Measurements from ENCODE around the gene PARP12. TPM values are rescaled to one million over a fixed set of nuclear protein-coding genes. Genes with fewer than 3 reads are reported as not detected.
A peak's percentile ranks its signal among the peaks of the same experiment; 100 is the strongest.

PARP12 gene
- total and polyA plus RNA-seq, 2 of the 13 experiments (the other 11 are each of a cell fraction or from before 2014, with no cell fraction given), result 15.5 to 35.2 TPM

GRCh38 chr7:140045697-140046096 is 17.1 kb downstream of the PARP12 start (continued):
- TF ChIP-seq MAFK (conservative IDR thresholded peaks at IDR 0.05 in 1 of 2, IDR thresholded peaks at IDR 0.05 in 1 of 2; ENCODE audit: low read length in 2 of 2) (no peak), KDM6A (CRISPR knock-in tag; IDR thresholded peaks at IDR 0.05; ENCODE audit: low read depth) (no peak), HNF1B (CRISPR knock-in tag; IDR thresholded peaks at IDR 0.05) (0 out of 2 replicates have a peak, but pooled peaks have one; percentile 28), FOXK1 (CRISPR knock-in tag; IDR thresholded peaks at IDR 0.05; ENCODE audit: borderline replicate concordance, low read depth) (peak; percentile 29; the same call in 1 of the 2 replicates), ZNF430 (CRISPR knock-in tag; IDR thresholded peaks at IDR 0.05) (no peak), ZMYM3 (CRISPR knock-in tag; IDR thresholded peaks at IDR 0.05) (no peak), ARID5B (CRISPR knock-in tag; IDR thresholded peaks at IDR 0.05) (peak; percentile 40), HBP1 (CRISPR knock-in tag; IDR thresholded peaks at IDR 0.05; ENCODE audit: low read depth) (no peak), FOXP1 (IDR thresholded peaks at IDR 0.05) (no peak), FOXP1 (CRISPR knock-in tag; IDR thresholded peaks at IDR 0.05) (peak; percentile 40; the same call in 1 of the 2 replicates), MEF2D (CRISPR knock-in tag; IDR thresholded peaks at IDR 0.05) (0 out of 2 replicates have a peak, but pooled peaks have one; percentile 21), FOXP4 (CRISPR knock-in tag; IDR thresholded peaks at IDR 0.05) (peak; percentile 51), ZNF317 (CRISPR knock-in tag; IDR thresholded peaks at IDR 0.05) (peak; percentile 54; the same call in 1 of the 2 replicates), SOX13 (IDR thresholded peaks at IDR 0.05) (no peak), SOX13 (CRISPR knock-in tag; conservative IDR thresholded peaks at IDR 0.05 in 1 of 2, IDR thresholded peaks at IDR 0.05 in 1 of 2) (peak in 1 of 2 experiments; percentile 46; a peak in 2 of 4 replicates), IKZF5 (CRISPR knock-in tag; IDR thresholded peaks at IDR 0.05) (0 out of 2 replicates have a peak, but pooled peaks have one; percentile 13), ZNF251 (CRISPR knock-in tag; IDR thresholded peaks at IDR 0.05) (no peak), PBX2 (CRISPR knock-in tag; IDR thresholded peaks at IDR 0.05) (no peak), IRF2 (CRISPR knock-in tag; IDR thresholded peaks at IDR 0.05) (peak; percentile 53; the same call in 1 of the 2 replicates)
